ENCODE measurements around the gene OR10A6. TPM values are rescaled to one million over a fixed set of nuclear protein-coding genes. Genes with fewer than 3 reads are reported as not detected.

OR10A6 gene
- polyA plus RNA-seq, 3 donors = not detected

DNA sequence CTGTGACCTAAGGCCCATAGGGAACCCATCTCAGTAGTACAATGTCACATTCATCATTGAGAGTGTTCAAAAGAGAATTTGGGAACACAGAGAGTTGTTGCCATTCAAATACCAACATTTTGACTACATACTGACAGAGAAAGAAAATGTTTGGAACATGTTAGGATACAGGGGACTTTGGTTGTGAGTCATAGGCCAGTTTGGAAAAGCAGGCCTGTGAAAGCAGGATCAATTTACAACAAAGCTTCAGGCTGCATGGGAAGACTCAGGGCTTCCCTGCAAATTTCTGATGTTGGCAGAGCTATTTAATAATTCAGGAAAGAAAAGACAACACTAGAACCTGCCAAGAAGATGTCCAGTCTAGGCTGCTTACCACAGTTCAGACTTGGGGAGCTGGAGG lies 33.8 kb upstream of the OR10A6 start:
- Histone ChIP-seq H3K36me3 (replicated peaks in 1 of 2; ENCODE audit: control insufficient read depth in 1 of 2, insufficient read depth in 2 of 2, low read length in 2 of 2) (no peaks in the 10 kb centered on the region), H4K20me1 (ENCODE audit: insufficient read depth, low read length) (no peaks in the 10 kb centered on the region), H2AFZ (ENCODE audit: insufficient read depth, low read depth, low read length, poor library complexity, severe bottlenecking) (no peak overlapping the region), H3K27ac (ENCODE audit: low read depth in 1 of 2, low read length in 2 of 2) (no peak overlapping the region), H3K4me3 (replicated peaks in 1 of 3; ENCODE audit: low read depth in 2 of 3, low read length in 3 of 3) (no peak overlapping the region), H3K4me1 (ENCODE audit: control insufficient read depth in 1 of 2, insufficient read depth in 2 of 2, low read length in 2 of 2) (no peaks in the 10 kb centered on the region), H3K4me2 (replicated peaks; ENCODE audit: extremely low read depth, low read length, poor library complexity, severe bottlenecking) (no peak overlapping the region), H3K9ac (ENCODE audit: insufficient read depth, low read length, poor library complexity, severe bottlenecking) (no peak overlapping the region), H3K27me3 (ENCODE audit: control insufficient read depth in 2 of 2, insufficient read depth in 2 of 2, low read length in 2 of 2) (peaks cover 0 to 3% of the 10 kb centered on the region in 2 donors), H3K79me2 (ENCODE audit: insufficient read depth, low read length) (no peaks in the 10 kb centered on the region), H3K9me3 (replicated peaks in 1 of 2; ENCODE audit: control insufficient read depth in 1 of 2, insufficient read depth in 1 of 2, low read length in 2 of 2) (no peaks in the 10 kb centered on the region)
- H3K4me1 Mint-ChIP-seq = no peaks in the 10 kb centered on the region
- intact Hi-C loops (cut with micrococcal nuclease) = no loop called here
- H3K9me3 Mint-ChIP-seq = peaks cover 0 to 4% (median 2%) of the 10 kb centered on the region in 7 donors
- no peak for DNase-seq
- H3K27ac Mint-ChIP-seq = no peak overlapping the region
- H3K4me3 Mint-ChIP-seq = no peak overlapping the region
- TF ChIP-seq, protein P1, sequence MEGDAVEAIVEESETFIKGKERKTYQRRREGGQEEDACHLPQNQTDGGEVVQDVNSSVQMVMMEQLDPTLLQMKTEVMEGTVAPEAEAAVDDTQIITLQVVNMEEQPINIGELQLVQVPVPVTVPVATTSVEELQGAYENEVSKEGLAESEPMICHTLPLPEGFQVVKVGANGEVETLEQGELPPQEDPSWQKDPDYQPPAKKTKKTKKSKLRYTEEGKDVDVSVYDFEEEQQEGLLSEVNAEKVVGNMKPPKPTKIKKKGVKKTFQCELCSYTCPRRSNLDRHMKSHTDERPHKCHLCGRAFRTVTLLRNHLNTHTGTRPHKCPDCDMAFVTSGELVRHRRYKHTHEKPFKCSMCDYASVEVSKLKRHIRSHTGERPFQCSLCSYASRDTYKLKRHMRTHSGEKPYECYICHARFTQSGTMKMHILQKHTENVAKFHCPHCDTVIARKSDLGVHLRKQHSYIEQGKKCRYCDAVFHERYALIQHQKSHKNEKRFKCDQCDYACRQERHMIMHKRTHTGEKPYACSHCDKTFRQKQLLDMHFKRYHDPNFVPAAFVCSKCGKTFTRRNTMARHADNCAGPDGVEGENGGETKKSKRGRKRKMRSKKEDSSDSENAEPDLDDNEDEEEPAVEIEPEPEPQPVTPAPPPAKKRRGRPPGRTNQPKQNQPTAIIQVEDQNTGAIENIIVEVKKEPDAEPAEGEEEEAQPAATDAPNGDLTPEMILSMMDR (IDR thresholded peaks at IDR 0.05) = no peak
- H3K36me3 Mint-ChIP-seq = no peaks in the 10 kb centered on the region
- peaks cover 0 to 7% (median 7%) of the 10 kb centered on the region in 3 donors for H3K27me3 Mint-ChIP-seq (ENCODE audit: low read depth in 3 of 3)

DNA sequence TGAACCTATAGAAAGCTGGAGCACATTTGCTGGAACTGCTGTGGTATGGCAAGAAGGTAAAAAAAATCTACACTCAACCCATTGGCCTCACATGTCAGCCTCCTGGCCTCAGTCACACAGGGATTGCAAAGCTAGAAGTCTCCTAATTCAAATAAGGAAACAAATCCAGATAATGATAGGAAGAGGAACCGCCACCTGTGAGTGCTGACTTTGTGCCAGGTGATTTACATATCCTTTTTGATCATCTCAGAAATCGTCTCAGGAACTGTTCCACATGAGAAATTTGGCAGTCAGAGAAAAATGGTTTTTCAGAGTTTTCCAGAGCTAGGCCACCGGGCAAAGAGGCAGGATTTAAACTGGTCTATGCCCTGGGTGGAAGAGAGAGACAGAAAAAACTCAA lies 33.2 kb upstream of the OR10A6 start:
- no peaks in the 10 kb centered on the region for H3K4me1 Mint-ChIP-seq
- WGBS (ENCODE audit: insufficient coverage) = no CpG with 5 or more reads among the region's 3 CpGs
- DNase-seq = no peak
- H3K4me3 Mint-ChIP-seq = no peak overlapping the region
- H3K36me3 Mint-ChIP-seq = no peaks in the 10 kb centered on the region
- no peak overlapping the region for H3K27ac ChIP-seq (ENCODE audit: low read depth in 1 of 2, low read length in 2 of 2)
- H3K27me3 ChIP-seq (ENCODE audit: control insufficient read depth in 2 of 2, insufficient read depth in 2 of 2, low read length in 2 of 2) = peaks cover 0 to 3% of the 10 kb centered on the region in 2 donors
- H3K9me3 Mint-ChIP-seq = peaks cover 0 to 4% (median 2%) of the 10 kb centered on the region in 7 donors
- H3K27me3 Mint-ChIP-seq (ENCODE audit: low read depth in 3 of 3) = peaks cover 0 to 7% (median 7%) of the 10 kb centered on the region in 3 donors
- H3K9ac ChIP-seq (ENCODE audit: insufficient read depth, low read length, poor library complexity, severe bottlenecking) = no peak overlapping the region
- no peaks in the 10 kb centered on the region for H4K20me1 ChIP-seq (ENCODE audit: insufficient read depth, low read length)
- no peak overlapping the region for H3K27ac Mint-ChIP-seq
- no peaks in the 10 kb centered on the region for H3K9me3 ChIP-seq (replicated peaks in 1 of 2; ENCODE audit: control insufficient read depth in 1 of 2, insufficient read depth in 1 of 2, low read length in 2 of 2)
- intact Hi-C loops (cut with micrococcal nuclease) = no loop called here
- no peaks in the 10 kb centered on the region for H3K4me1 ChIP-seq (ENCODE audit: control insufficient read depth in 1 of 2, insufficient read depth in 2 of 2, low read length in 2 of 2)
- H3K36me3 ChIP-seq (replicated peaks in 1 of 2; ENCODE audit: control insufficient read depth in 1 of 2, insufficient read depth in 2 of 2, low read length in 2 of 2) = no peaks in the 10 kb centered on the region
- no peak overlapping the region for H3K4me2 ChIP-seq (replicated peaks; ENCODE audit: extremely low read depth, low read length, poor library complexity, severe bottlenecking)
- H3K4me3 ChIP-seq (replicated peaks in 1 of 3; ENCODE audit: low read depth in 2 of 3, low read length in 3 of 3) = no peak overlapping the region
- H3K79me2 ChIP-seq (ENCODE audit: insufficient read depth, low read length) = no peaks in the 10 kb centered on the region
- H2AFZ ChIP-seq (ENCODE audit: insufficient read depth, low read depth, low read length, poor library complexity, severe bottlenecking) = no peak overlapping the region
- TF ChIP-seq, protein P1 (IDR thresholded peaks at IDR 0.05) = no peak
